Neural crest cell (in vitro differentiated cells): ENCODE measurements around the gene TEX48. TPM values are rescaled to one million over a fixed set of nuclear protein-coding genes. Genes with fewer than 3 reads are reported as not detected.

ENCODE experiments used
- DNase-seq: peaks from one replicate; pipeline ENCODE4 v3.0.0; 2021; ENCODE audit warnings: low read depth, mixed read lengths, low spot score
- H3K27ac Mint-ChIP-seq: one replicate; pipeline ENCODE4 v1.8.0; 2021; ENCODE audit warnings: mild to moderate bottlenecking, mixed read lengths; ENCODE audit not compliant: unreplicated experiment
- H3K27me3 Mint-ChIP-seq: 2 replicates; pipeline ENCODE4 v1.8.0; 2021; ENCODE audit warnings: low read depth, mild to moderate bottlenecking, mixed read lengths
- H3K36me3 Mint-ChIP-seq: 2 replicates; pipeline ENCODE4 v1.8.0; 2021; ENCODE audit warnings: low read depth, mild to moderate bottlenecking, mixed read lengths
- H3K4me1 Mint-ChIP-seq: 2 replicates; pipeline ENCODE4 v1.8.0; 2021; ENCODE audit warnings: mixed read lengths
- H3K4me3 Mint-ChIP-seq: one replicate; pipeline ENCODE4 v1.8.0; 2021; ENCODE audit warnings: mild to moderate bottlenecking, mixed read lengths
- H3K9me3 Mint-ChIP-seq: 2 replicates; pipeline ENCODE4 v1.8.0; 2021; ENCODE audit warnings: mixed read lengths
- CTCF ChIP-seq: fragments of 200-600 bp; sonication (generic); conservative IDR thresholded peaks from 2 replicates; pipeline ENCODE4 v1.5.0; 2021; ENCODE audit warnings: antibody characterized with exemption, mild to moderate bottlenecking
- total RNA-seq: library from RNA; stranded (reverse); gene quantifications from 2 replicates; pipeline ENCODE4 v1.2.1, GENCODE V29; 2021

TEX48 gene
- total RNA-seq, 1 donor from 2014 or later: not detected

GRCh38 chr9:114669961-114670360 lies 12.0 kb downstream of the TEX48 start:
- Mint-ChIP-seq H3K4me3 (no peak overlapping the region), H3K9me3 (no peaks in the 10 kb centered on the region), H3K4me1 (no peaks in the 10 kb centered on the region), H3K27ac (no peak overlapping the region), H3K27me3 (peaks cover 22% of the 10 kb centered on the region), H3K36me3 (no peaks in the 10 kb centered on the region)
- TF ChIP-seq CTCF: no peak
- no peak for DNase-seq

- Mint-ChIP-seq H3K9me3 (no peaks in the 10 kb centered on the region), H3K36me3 (no peaks in the 10 kb centered on the region), H3K4me3 (no peak overlapping the region), H3K27ac (no peak overlapping the region), H3K4me1 (no peaks in the 10 kb centered on the region), H3K27me3 (peaks cover 22% of the 10 kb centered on the region)
- no peak for TF ChIP-seq CTCF
- DNase-seq: no peak
Measured at GRCh38 chr9:114668146-114668545, 13.8 kb downstream of the TEX48 start.

GRCh38 chr9:114666851-114667250 lies 15.1 kb downstream of the TEX48 start:
- Mint-ChIP-seq H3K36me3 (no peaks in the 10 kb centered on the region), H3K27me3 (peaks cover 34% of the 10 kb centered on the region), H3K4me1 (no peaks in the 10 kb centered on the region), H3K9me3 (no peaks in the 10 kb centered on the region), H3K27ac (no peak overlapping the region), H3K4me3 (no peak overlapping the region)
- TF ChIP-seq CTCF: no peak
- no peak for DNase-seq

GRCh38 chr9:114666401-114666800 lies 15.6 kb downstream of the TEX48 start:
- Mint-ChIP-seq H3K4me3 (no peak overlapping the region), H3K27me3 (peaks cover 37% of the 10 kb centered on the region), H3K4me1 (no peaks in the 10 kb centered on the region), H3K36me3 (no peaks in the 10 kb centered on the region), H3K27ac (no peak overlapping the region), H3K9me3 (no peaks in the 10 kb centered on the region)
- TF ChIP-seq CTCF: no peak
- DNase-seq: no peak

GRCh38 chr9:114664181-114664580 lies 17.8 kb downstream of the TEX48 start:
- Mint-ChIP-seq H3K9me3 (no peaks in the 10 kb centered on the region), H3K27me3 (peaks cover 33% of the 10 kb centered on the region), H3K27ac (no peak overlapping the region), H3K4me3 (no peak overlapping the region), H3K36me3 (no peaks in the 10 kb centered on the region), H3K4me1 (no peaks in the 10 kb centered on the region)
- DNase-seq: no peak
- TF ChIP-seq CTCF: no peak
